Heart left ventricle (tissue), 13 donors: ENCODE data around the gene REEP1.

ENCODE experiments used
- CTCF ChIP-seq, 12 donors: fragments of 200-600 bp; sonication (generic) in 4 of 12; IDR thresholded peaks; one replicate each; pipeline versions ENCODE4 v1.5.0 to v1.8.0; 2018 to 2022; ENCODE audit warnings: antibody characterized with exemption in 12 of 12, mild to moderate bottlenecking in 5 of 12
- POLR2A ChIP-seq, 2 donors: fragments of 450-650 bp; IDR thresholded peaks; one replicate each; pipeline ENCODE4 v1.6.1; 2017; ENCODE audit warnings: antibody characterized with exemption in 2 of 2, mild to moderate bottlenecking in 2 of 2, moderate library complexity in 2 of 2
- donor health status: ischemic (EF 13 %, LVEDD 7.1; RV severe dilation, severe dysfunction).
- donor health status: DM: no; HTN: yes; CAD: no.
- donor health status: DM: no; HTN: no; CAD: no.
- donor health status: ischemic (EF 25% LVEDD 6.9; RV normal size, moderate dysfunction).
- donor health status: ischemic (EF 25% LVEDD 5.7; RV mildly dilated, moderate dysfunction).
- donor health status: ischemic (EF 35%, LVEDD 5.7; RV mildly dilated, moderate dysfunction).
- donor health status: nonischemic (EF 11% LVEDD 7.7; RV severe dilation, severe dysfunction).
- donor health status: DM: yes; HTN: yes; CAD: no.
- donor health status: PGD.
- donor health status: ischemic (EF 29% LVEDD 5.4; RV normal size, mild dysfunction).
- donor health status: nonischemic (EF 23%, LVEDD 6.1; RV moderate dilation, normal function).

GRCh38 chr2:86213699-86214502 lies 123.5 kb downstream of the REEP1 start:
- no peak for TF ChIP-seq CTCF (IDR thresholded peaks at IDR 0.05)
- TF ChIP-seq POLR2A (IDR thresholded peaks at IDR 0.05) = no peak
